SHP77 treated with DMSO at 0.1 percent for 48 hours (cell line): ENCODE data around the gene CMSS1.
"Not testable (repeated sequence)": the region's sequence is repeated elsewhere in the genome, so short reads cannot be mapped to it uniquely, and the experiment has no call there.

Experiments used
- DNase-seq: peaks from one replicate; lab custom pipeline; 2025; lab: John Stamatoyannopoulos, UW

CMSS1 gene

GRCh38 chr3:100027321-100027720 is 209.7 kb downstream of the CMSS1 start:
- no peak for DNase-seq

- DNase-seq, result no peak
Observed at GRCh38 chr3:100029052-100029451, 211.4 kb downstream of the CMSS1 start.

- no peak for DNase-seq
Observed at GRCh38 chr3:100029689-100030088, 212.0 kb downstream of the CMSS1 start.

- DNase-seq, result no peak
Observed at GRCh38 chr3:100030346-100030745, 212.7 kb downstream of the CMSS1 start.

DNA sequence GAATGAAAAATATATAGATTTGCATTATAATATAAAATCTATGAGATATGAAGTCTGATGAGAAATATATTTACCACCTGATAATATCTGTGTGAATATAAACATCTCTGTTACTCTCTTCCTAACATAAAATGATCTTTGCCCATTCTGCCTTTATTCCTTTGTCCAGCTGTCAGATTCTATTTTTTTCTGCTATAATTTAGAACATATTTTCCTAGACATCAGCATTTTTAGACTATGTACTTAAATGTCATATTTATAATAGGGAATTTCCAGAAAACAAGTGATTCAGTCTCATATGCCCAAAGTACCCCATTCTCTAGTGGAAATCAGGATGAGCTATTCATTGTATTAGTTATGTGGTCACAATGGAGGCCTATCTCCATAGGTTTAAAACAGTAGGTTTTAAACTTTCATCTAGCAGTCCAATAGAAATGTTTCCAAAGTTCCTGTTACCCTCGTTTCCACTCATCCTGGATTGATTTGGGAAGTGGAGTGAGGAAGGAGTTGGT is 213.3 kb downstream of the CMSS1 start:
- DNase-seq, result no peak

DNA sequence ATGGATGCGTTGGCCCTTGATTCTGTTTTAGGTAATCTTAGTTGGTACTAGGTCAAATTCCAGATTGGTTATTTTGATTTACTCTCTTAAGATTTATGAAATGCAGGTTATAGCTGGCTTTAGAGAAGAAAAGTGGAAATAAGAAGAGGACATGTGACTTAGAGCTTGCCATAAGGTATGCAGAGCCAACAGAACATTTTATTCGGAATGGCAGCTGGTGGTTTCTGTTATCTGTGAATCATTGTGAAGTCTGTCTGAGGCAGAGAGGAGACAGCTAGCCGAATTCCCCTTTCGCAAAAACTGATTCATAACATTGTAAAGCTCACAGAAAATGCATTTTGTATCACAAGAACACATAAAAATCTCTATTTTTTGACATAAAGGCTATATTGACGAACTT is 214.6 kb downstream of the CMSS1 start:
- DNase-seq, result no peak

- DNase-seq, result no peak
Observed at GRCh38 chr3:100033184-100033583, 215.5 kb downstream of the CMSS1 start.

GRCh38 chr3:100033903-100034471 is 216.3 kb downstream of the CMSS1 start:
- DNase-seq, result no peak

DNA sequence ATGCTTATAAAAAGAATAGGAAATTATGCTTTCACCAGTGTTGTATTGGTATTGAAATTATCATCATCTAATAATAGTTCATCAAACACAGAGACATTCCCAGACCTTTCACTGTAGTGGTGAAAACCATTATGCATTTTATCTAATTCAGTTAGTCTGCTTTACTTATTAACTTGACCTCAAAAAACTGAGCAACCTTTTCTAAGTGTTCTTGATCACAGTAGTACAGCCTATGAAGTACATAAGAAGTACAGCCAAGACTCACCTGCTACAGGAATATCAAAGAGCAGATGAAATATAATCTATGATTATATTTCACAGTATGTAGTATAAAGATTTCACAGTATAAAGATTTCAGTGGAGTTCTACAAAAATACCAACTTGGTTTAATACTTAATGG is 221.4 kb downstream of the CMSS1 start:
- no peak for DNase-seq

- DNase-seq, result no peak
Observed at GRCh38 chr3:100040451-100041225, 223.0 kb downstream of the CMSS1 start.

DNA sequence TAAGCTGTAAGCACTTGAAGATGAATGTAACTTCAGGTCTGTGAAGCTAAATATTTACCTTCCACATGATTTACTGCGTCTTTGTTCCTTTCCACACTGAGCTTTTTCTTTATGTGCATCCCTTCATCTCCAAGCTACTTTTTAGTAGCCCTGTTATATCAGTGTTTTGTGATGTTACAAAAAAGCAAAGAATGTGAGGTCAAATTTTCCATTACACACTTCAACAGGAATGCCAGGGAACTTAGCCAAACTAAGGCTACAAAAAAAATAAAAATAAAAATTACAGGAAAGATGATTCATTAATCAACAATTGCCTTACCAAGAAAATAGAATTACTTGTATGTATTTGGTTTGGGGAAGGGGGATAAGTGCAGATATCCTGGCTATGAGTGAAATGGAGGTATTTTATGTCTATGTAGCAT is 223.7 kb downstream of the CMSS1 start:
- no peak for DNase-seq

DNA sequence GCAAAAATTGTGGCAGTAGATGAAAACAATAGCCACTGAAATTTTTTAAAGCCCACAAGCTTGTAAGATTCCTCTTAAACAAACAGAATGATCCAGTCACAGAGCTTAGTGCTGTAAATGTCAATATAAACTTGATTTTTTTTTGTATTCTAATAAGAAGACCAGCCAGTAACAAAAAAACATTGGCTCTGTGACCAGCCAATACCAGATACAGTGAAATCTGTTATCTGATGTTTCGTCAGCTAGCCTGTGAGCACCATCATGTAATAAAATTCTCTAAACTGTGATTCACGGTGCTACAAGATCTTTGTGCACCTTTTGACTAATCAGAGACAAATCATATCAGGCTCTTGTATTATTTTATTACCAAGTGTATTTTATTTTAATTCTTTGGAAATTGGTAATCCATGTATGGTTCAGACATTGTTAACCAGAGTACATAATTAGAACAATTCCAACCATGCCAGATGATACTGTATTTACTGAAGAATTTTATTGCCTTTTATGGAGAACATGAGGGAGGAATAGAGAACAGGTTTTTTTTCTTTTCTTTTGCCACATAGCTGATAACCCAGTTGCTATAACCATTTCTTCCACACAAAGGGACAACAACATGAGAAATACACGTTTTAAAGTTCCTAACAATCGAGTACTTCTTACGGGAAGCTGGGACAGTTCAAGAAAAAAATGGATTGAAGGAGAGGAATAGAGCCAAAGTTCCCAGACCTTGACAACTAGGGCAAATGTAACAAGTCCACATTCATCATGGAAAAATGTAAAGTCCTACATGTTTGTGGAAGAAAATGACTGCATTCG is 224.7 kb downstream of the CMSS1 start:
- no peak for DNase-seq

DNA sequence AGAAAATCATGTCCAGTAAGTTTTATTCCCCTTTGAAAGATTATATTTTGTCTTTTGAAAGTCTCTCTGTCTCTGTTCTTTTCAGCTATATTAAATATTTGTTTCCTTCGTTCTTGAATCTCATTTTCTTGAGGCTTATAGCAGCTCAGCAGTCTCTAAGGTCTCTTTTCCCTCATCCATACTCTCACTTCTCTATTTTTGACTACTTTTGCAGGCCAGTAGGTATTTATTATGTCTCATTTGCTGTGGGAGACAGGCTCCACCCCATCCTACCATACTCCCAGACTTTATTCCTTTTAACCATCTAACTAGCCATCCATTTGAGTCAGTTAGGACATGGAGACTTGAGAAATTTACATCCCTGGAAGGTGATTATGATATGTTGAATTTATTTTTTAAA is 225.6 kb downstream of the CMSS1 start:
- no peak for DNase-seq

GRCh38 chr3:100044369-100044768 is 226.7 kb downstream of the CMSS1 start:
- DNase-seq, result no peak

DNA sequence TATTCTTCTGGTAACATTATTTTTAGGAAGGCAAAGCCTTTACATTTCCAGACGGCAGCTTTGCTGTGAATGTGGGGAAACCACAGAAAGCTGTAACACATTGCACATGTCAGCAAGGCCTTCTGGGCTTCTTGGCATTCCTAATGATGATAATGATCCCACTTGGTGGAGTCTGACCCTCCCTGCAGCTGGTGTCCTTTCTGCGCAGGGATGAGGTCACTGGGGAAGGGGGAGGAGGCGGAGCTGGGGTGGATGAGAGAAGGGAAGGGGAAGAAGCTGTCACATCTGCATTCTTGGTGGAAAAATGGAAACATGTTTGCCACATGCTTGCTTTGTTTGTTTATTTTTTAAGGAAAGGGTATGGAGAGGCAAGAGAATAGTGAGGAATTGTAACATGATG is 228.0 kb downstream of the CMSS1 start:
- DNase-seq, result no peak

- no peak for DNase-seq
Observed at GRCh38 chr3:100046986-100047385, 229.3 kb downstream of the CMSS1 start.

DNA sequence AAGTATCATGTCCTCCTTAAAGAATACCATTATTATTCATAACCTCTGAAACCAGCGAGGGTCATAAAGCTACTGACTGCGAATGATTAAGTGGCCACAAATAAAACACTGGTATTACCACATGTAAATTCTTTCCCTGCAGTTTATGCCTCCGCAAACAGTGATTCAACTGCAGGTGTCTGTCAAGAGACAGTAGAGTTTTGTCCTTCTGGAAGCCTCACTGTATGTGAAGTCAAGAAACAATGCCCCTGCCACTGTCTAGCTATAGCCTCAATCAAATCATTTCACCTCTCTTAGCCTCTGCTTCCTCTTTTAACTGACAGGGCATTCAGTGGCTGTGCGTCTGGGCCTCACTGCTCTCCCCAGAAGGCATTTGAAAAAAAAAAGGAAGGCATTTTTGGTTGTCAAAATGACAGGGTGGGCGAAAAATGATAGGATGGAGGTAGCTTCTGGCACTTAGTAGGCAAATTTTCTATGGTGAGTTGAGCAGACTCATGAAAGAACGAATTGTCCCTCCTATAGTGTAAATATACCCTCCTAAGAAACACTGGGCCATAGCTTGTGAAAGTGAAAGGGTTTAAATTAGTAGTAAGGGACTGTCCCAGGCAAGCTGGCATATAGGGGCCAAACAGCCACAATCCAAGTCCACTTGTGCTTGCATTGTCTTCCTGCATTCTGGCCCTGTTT is 229.9 kb downstream of the CMSS1 start:
- DNase-seq, result no peak

- DNase-seq, result no peak
Observed at GRCh38 chr3:100048248-100048647, 230.6 kb downstream of the CMSS1 start.

DNA sequence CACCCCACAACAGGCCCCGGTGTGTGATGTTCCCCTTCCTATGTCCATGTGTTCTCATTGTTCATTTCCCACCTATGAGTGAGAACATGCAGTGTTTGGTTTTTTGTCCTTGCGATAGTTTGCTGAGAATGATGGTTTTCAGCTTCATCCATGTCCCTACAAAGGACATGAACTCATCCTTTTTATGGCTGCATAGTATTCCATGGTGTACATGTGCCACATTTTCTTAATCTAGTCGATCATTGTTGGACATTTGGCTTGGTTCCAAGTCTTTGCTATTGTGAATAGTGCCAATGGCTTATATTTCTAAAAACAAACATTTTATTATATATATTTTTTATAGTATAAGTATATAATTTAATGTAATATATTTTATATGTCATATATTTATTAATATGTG is 233.9 kb downstream of the CMSS1 start:
- not testable (repeated sequence) for DNase-seq

DNA sequence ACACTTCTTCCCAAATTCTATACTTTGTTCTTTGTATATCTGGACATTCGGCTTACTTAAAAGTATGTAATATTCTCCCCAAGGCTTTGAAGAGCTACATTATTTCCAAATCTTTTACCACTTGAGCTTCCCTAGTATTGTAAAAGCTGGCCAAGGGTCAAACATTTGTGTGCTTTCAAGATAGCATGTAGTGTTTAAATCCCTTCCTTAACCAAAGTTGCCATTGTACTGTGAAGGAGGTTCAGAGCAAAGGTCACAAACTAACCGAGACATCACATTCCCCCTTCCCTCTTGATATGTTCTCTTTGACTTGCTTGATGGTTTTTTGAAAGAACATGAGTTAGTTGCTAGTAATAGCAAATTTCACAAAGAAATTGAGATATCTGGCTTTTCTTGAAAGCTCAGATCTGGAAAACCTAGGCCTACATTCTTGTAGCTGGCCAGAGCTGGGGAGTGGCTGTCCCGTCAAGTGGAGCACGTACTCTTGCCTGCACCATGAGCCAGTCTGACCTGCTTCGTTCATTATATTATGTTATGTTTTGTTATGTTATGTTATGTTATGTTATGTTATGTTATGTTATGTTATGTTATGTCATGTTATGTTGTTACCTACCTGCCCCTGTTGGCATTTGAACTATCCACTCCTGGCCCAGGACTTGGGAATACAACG is 236.4 kb downstream of the CMSS1 start:
- DNase-seq, result no peak

GRCh38 chr3:100057716-100058575 is 240.3 kb downstream of the CMSS1 start:
- DNase-seq, result no peak
